RKO (cell line): Measurements from ENCODE around the gene NT5C1B.

Experiments used
- DNase-seq: peaks from one replicate; pipeline ENCODE4 v3.0.0-alpha.2; 2016; ENCODE audit warnings: low spot score

The NT5C1B gene

GRCh38 chr2:18599509-18600254, 10.3 kb upstream of the NT5C1B start:
- no peak for DNase-seq

GRCh38 chr2:18598848-18599484, 9.6 kb upstream of the NT5C1B start:
- DNase-seq = no peak

- DNase-seq = no peak
These were observed 8.2 kb upstream of the NT5C1B start for GRCh38 chr2:18597618-18598017.

- no peak for DNase-seq
These were observed 7.6 kb upstream of the NT5C1B start for GRCh38 chr2:18596993-18597392.

- no peak for DNase-seq
These were observed 4.1 kb upstream of the NT5C1B start for GRCh38 chr2:18593496-18593895.

- DNase-seq = no peak
These were observed 3.0 kb upstream of the NT5C1B start for GRCh38 chr2:18592372-18592771.

GRCh38 chr2:18588802-18589201, 567 bp downstream of the NT5C1B start:
- no peak for DNase-seq

- no peak for DNase-seq
These were observed 1.3 kb downstream of the NT5C1B start for GRCh38 chr2:18588049-18588448.

- no peak for DNase-seq
These were observed 3.8 kb downstream of the NT5C1B start for GRCh38 chr2:18585526-18585925.

GRCh38 chr2:18584608-18584954, 4.8 kb downstream of the NT5C1B start:
- no peak for DNase-seq

- DNase-seq = no peak
These were observed 5.3 kb downstream of the NT5C1B start for GRCh38 chr2:18583905-18584607.

- DNase-seq = no peak
These were observed 8.8 kb downstream of the NT5C1B start for GRCh38 chr2:18580606-18581005.

GRCh38 chr2:18578033-18578432, 11.3 kb downstream of the NT5C1B start:
- no peak for DNase-seq

- no peak for DNase-seq
These were observed 23.1 kb downstream of the NT5C1B start for GRCh38 chr2:18566145-18566769.

- no peak for DNase-seq
These were observed 28.6 kb downstream of the NT5C1B start for GRCh38 chr2:18560797-18561085.

GRCh38 chr2:18560031-18560796, 29.2 kb downstream of the NT5C1B start, which contains the start of gene RDH14:
Gene RDH14 (minus strand): TSS chr2:18560653. CDS start chr2:18560572, 81 bp downstream.
- peak; percentile 91 for DNase-seq

GRCh38 chr2:18559531-18560030, 29.8 kb downstream of the NT5C1B start:
- peak; percentile 16 for DNase-seq

- DNase-seq = no peak
These were observed 30.9 kb downstream of the NT5C1B start for GRCh38 chr2:18558458-18558857.

- no peak for DNase-seq
These were observed 32.2 kb downstream of the NT5C1B start for GRCh38 chr2:18557121-18557520.

- no peak for DNase-seq
These were observed 36.9 kb downstream of the NT5C1B start for GRCh38 chr2:18552351-18553077.

- DNase-seq = no peak
These were observed 37.7 kb downstream of the NT5C1B start for GRCh38 chr2:18551623-18552022.
